CD4-positive, alpha-beta T cell (primary cell): ENCODE measurements around the gene FARP1. TPM values are rescaled to one million over a fixed set of nuclear protein-coding genes. Genes with fewer than 3 reads are reported as not detected.

Source experiments
- ATAC-seq: fragments of 200-7000 bp; cut with Tn5 transposase; one replicate; pipeline ENCODE4 v1.10.0; 2022; ENCODE audit warnings: mild to moderate bottlenecking; ENCODE audit not compliant: poor library complexity
- CTCF ChIA-PET: fragments of 350-600 bp; sonication (Branson Sonifier 250); formaldehyde crosslinking; loops from one replicate; lab custom pipeline; 2021; ENCODE audit warnings: antibody characterized with exemption, inconsistent platforms; lab: Charles Lee
- POLR2A ChIA-PET: fragments of 350-600 bp; sonication (Branson Sonifier 250); formaldehyde crosslinking; loops from one replicate; lab custom pipeline; 2021; ENCODE audit warnings: antibody characterized with exemption, inconsistent platforms; lab: Charles Lee
- DNase-seq, 14 experiments: peaks; one replicate each; pipeline ENCODE4 v3.0.0-alpha.2; 2013 to 2020; ENCODE audit warnings: mixed read lengths in 2 of 14
- H3K27ac ChIP-seq, 2 donors: one replicate each; pipeline versions ENCODE4 v1.5.1 to v1.7.0; 2013; ENCODE audit warnings: low read length in 2 of 2, low read depth in 1 of 2, mild to moderate bottlenecking in 1 of 2
- H3K27me3 ChIP-seq, 2 experiments: 1 replicate in 1 of 2; 2 replicates in 1 of 2; pipeline versions ENCODE4 v1.6.1 to v1.7.0; 2013; ENCODE audit warnings: low read length in 2 of 2, control low read depth in 1 of 2, mild to moderate bottlenecking in 1 of 2, moderate library complexity in 1 of 2; ENCODE audit not compliant: insufficient read depth in 2 of 2, control insufficient read depth in 1 of 2
- H3K36me3 ChIP-seq: one replicate; pipeline ENCODE4 v1.6.1; 2013; ENCODE audit warnings: low read length, control low read depth; ENCODE audit not compliant: insufficient read depth
- H3K4me1 ChIP-seq: one replicate; pipeline ENCODE4 v1.6.1; 2013; ENCODE audit warnings: low read length, control low read depth; ENCODE audit not compliant: insufficient read depth
- H3K4me3 ChIP-seq: one replicate; pipeline ENCODE4 v1.5.1; 2013; ENCODE audit warnings: mild to moderate bottlenecking, low read length, moderate library complexity
- H3K9me3 ChIP-seq, 2 experiments: 1 replicate in 1 of 2; 2 replicates in 1 of 2; pipeline versions ENCODE4 v1.6.1 to v1.7.0; 2013; ENCODE audit warnings: low read length in 2 of 2, mild to moderate bottlenecking in 2 of 2, control low read depth in 1 of 2, moderate library complexity in 1 of 2; ENCODE audit not compliant: control insufficient read depth in 1 of 2, insufficient read depth in 1 of 2
- H3K27ac Mint-ChIP-seq: one replicate; pipeline ENCODE4 v1.8.0; 2020; ENCODE audit warnings: mixed read lengths
- H3K27me3 Mint-ChIP-seq: one replicate; pipeline ENCODE4 v1.8.0; 2021; ENCODE audit warnings: mixed read lengths
- H3K36me3 Mint-ChIP-seq: one replicate; pipeline ENCODE4 v1.8.0; 2021; ENCODE audit warnings: low read depth, mixed read lengths
- H3K4me1 Mint-ChIP-seq: one replicate; pipeline ENCODE4 v1.8.0; 2021; ENCODE audit warnings: low read depth, mixed read lengths
- H3K4me3 Mint-ChIP-seq: one replicate; pipeline ENCODE4 v1.8.0; 2020; ENCODE audit warnings: mild to moderate bottlenecking, mixed read lengths
- H3K9me3 Mint-ChIP-seq: one replicate; pipeline ENCODE4 v1.8.0; 2020; ENCODE audit warnings: mixed read lengths
- CTCF ChIP-seq: fragments of 200-600 bp; IDR thresholded peaks from one replicate; pipeline ENCODE4 v1.8.0; 2022; ENCODE audit warnings: antibody characterized with exemption, mild to moderate bottlenecking
- intact Hi-C, 2 experiments: fragments of 100-400 bp; cut with DNase I in 1 of 2; cut with micrococcal nuclease in 1 of 2; formaldehyde crosslinking; loops; one replicate each; pipeline versions ENCODE4 v1.15.1 to v1.9.0; 2023 to 2025; cut with DNase I, micrococcal nuclease
- total RNA-seq, 174 experiments: library from RNA in 2 of 174; stranded (reverse) in 2 of 174; gene quantifications; one replicate each; pipeline ENCODE4 v1.2.3 and lab custom pipeline; 2021 to 2026

Gene FARP1
- total RNA-seq, 2 experiments from 2014 or later: 0.30 TPM; not detected in 1

DNA sequence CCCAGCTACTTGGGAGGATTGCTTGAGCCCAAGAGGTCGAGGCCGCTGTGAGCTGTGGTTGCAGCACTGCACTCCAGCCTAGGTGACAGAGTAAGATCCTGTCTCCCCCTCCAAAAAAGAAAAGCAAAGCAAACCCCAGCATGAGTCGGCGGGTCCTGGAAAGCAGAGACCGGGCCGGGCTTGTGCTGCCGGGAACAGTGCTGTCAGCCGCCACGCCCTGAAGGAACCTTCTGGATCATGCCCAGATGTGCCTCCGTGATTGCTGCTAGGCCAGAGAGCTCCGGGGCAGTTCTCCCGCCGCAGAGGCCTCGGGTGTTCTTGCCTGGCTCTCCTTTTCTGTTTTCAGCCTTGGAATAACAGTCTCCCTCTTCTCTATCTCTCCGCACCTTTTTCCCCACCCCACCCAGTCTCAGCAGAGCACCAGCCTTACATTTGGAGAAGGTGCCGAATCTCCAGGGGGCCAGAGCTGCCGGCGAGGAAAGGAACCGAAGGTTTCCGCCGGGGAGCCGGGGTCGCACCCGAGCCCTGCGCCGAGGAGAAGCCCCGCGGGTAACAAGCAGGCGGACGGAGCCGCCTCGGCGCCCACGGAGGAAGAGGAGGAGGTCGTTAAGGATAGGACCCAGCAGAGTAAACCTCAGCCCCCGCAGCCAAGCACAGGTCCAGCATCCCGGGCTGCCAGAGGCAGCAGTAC is 252.1 kb downstream of the FARP1 start:
- Mint-ChIP-seq H3K4me3 (no peak overlapping the region), H3K36me3 (no peaks in the 10 kb centered on the region)
- CTCF ChIA-PET: no interaction called here

GRCh38 chr13:98396071-98396710 is 253.3 kb downstream of the FARP1 start:
- H3K36me3 Mint-ChIP-seq: no peaks in the 10 kb centered on the region
- Histone ChIP-seq H3K27ac (no peak overlapping the region), H3K9me3 (peaks cover 0 to 6% of the 10 kb centered on the region in 2 experiments), H3K27me3 (no peaks in the 10 kb centered on the region), H3K36me3 (no peaks in the 10 kb centered on the region), H3K4me3 (no peak overlapping the region), H3K4me1 (no peaks in the 10 kb centered on the region)
- no peak for ATAC-seq
- no peak overlapping the region for H3K27ac Mint-ChIP-seq
- CTCF ChIA-PET: no interaction called here
- peaks cover 26% of the 10 kb centered on the region for H3K27me3 Mint-ChIP-seq
- TF ChIP-seq CTCF: no peak
- H3K4me1 Mint-ChIP-seq: no peaks in the 10 kb centered on the region
- no peak overlapping the region for H3K4me3 Mint-ChIP-seq
- POLR2A ChIA-PET: no interaction called here
- H3K9me3 Mint-ChIP-seq: no peaks in the 10 kb centered on the region
- no peak for DNase-seq
- intact Hi-C loops: no loop called here

More for the DNA sequence above, 252.1 kb downstream of the FARP1 start:
- H3K9me3 ChIP-seq: peaks cover 0 to 6% of the 10 kb centered on the region in 2 experiments
- Mint-ChIP-seq H3K9me3 (no peaks in the 10 kb centered on the region), H3K27me3 (peaks cover 33% of the 10 kb centered on the region), H3K4me1 (no peaks in the 10 kb centered on the region), H3K27ac (no peak overlapping the region)
- no peak overlapping the region for H3K27ac ChIP-seq
- no peaks in the 10 kb centered on the region for H3K4me1 ChIP-seq
- H3K4me3 ChIP-seq: no peak overlapping the region
- POLR2A ChIA-PET: no interaction called here
- intact Hi-C loops: no loop called here
- no peak for ATAC-seq
- H3K27me3 ChIP-seq: no peaks in the 10 kb centered on the region
- H3K36me3 ChIP-seq: no peaks in the 10 kb centered on the region
- no peak for DNase-seq
- TF ChIP-seq CTCF: no peak

GRCh38 chr13:98397221-98397620 is 254.3 kb downstream of the FARP1 start:
- Mint-ChIP-seq H3K36me3 (no peaks in the 10 kb centered on the region), H3K9me3 (no peaks in the 10 kb centered on the region), H3K27ac (no peak overlapping the region), H3K27me3 (peaks cover 30% of the 10 kb centered on the region), H3K4me1 (no peaks in the 10 kb centered on the region), H3K4me3 (no peak overlapping the region)
- POLR2A ChIA-PET: no interaction called here
- Histone ChIP-seq H3K27me3 (no peaks in the 10 kb centered on the region), H3K4me1 (no peaks in the 10 kb centered on the region), H3K9me3 (peaks cover 0 to 6% of the 10 kb centered on the region in 2 experiments), H3K36me3 (no peaks in the 10 kb centered on the region), H3K27ac (no peak overlapping the region), H3K4me3 (no peak overlapping the region)
- intact Hi-C loops: no loop called here
- no peak for DNase-seq
- CTCF ChIA-PET: no interaction called here
- TF ChIP-seq CTCF: no peak
- no peak for ATAC-seq
